CD8-positive, alpha-beta memory T cell (primary cell): Measurements from ENCODE around the gene PLIN5. TPM values are rescaled to one million over a fixed set of nuclear protein-coding genes. Genes with fewer than 3 reads are reported as not detected.

Experiments used
- CTCF ChIA-PET: fragments of 350-600 bp; sonication (Branson Sonifier 250); formaldehyde crosslinking; loops from one replicate; lab custom pipeline; 2021; ENCODE audit warnings: antibody characterized with exemption; lab: Charles Lee
- POLR2A ChIA-PET: fragments of 350-600 bp; sonication (Branson Sonifier 250); formaldehyde crosslinking; loops from one replicate; lab custom pipeline; 2021; ENCODE audit warnings: antibody characterized with exemption; lab: Charles Lee
- DNase-seq, 5 donors: peaks; one replicate each; pipeline versions ENCODE4 v3.0.0 to v3.0.0-alpha.2; 2020 to 2022; ENCODE audit warnings: mixed read lengths in 1 of 5
- H3K27ac ChIP-seq: one replicate; pipeline ENCODE4 v1.7.0; 2013; ENCODE audit warnings: low read depth, mild to moderate bottlenecking, low read length, moderate library complexity
- H3K27me3 ChIP-seq: 2 replicates; pipeline ENCODE4 v1.7.0; 2013; ENCODE audit warnings: low read length, mild to moderate bottlenecking; ENCODE audit not compliant: insufficient read depth, poor library complexity, severe bottlenecking
- H3K36me3 ChIP-seq: 2 replicates; pipeline ENCODE4 v1.7.0; 2013; ENCODE audit warnings: mild to moderate bottlenecking, low read length, moderate library complexity; ENCODE audit not compliant: insufficient read depth
- H3K4me1 ChIP-seq: 2 replicates; pipeline ENCODE4 v1.7.0; 2013; ENCODE audit warnings: mild to moderate bottlenecking, low read length, moderate library complexity; ENCODE audit not compliant: insufficient read depth
- H3K4me3 ChIP-seq: 2 replicates; pipeline ENCODE4 v1.7.0; 2013; ENCODE audit warnings: mild to moderate bottlenecking, low read length
- H3K9me3 ChIP-seq: 2 replicates; pipeline ENCODE4 v1.7.0; 2013; ENCODE audit warnings: mild to moderate bottlenecking, low read length
- H3K27ac Mint-ChIP-seq, 8 donors: one replicate each; pipeline ENCODE4 v1.8.0; 2020 to 2021; ENCODE audit warnings: mixed read lengths in 8 of 8, mild to moderate bottlenecking in 6 of 8, inconsistent platforms in 3 of 8, moderate library complexity in 3 of 8
- H3K27me3 Mint-ChIP-seq, 2 donors: one replicate each; pipeline ENCODE4 v1.8.0; 2020 to 2021; ENCODE audit warnings: mixed read lengths in 2 of 2, mild to moderate bottlenecking in 1 of 2, moderate library complexity in 1 of 2
- H3K36me3 Mint-ChIP-seq, 3 donors: one replicate each; pipeline ENCODE4 v1.8.0; 2020 to 2021; ENCODE audit warnings: mixed read lengths in 3 of 3, inconsistent platforms in 1 of 3, mild to moderate bottlenecking in 1 of 3
- H3K4me1 Mint-ChIP-seq, 3 donors: one replicate each; pipeline ENCODE4 v1.8.0; 2020 to 2021; ENCODE audit warnings: mixed read lengths in 3 of 3, inconsistent platforms in 1 of 3, mild to moderate bottlenecking in 1 of 3
- H3K4me3 Mint-ChIP-seq, 7 donors: one replicate each; pipeline ENCODE4 v1.8.0; 2020 to 2021; ENCODE audit warnings: mixed read lengths in 7 of 7, mild to moderate bottlenecking in 6 of 7, moderate library complexity in 4 of 7, inconsistent platforms in 2 of 7
- H3K9me3 Mint-ChIP-seq, 5 donors: one replicate each; pipeline ENCODE4 v1.8.0; 2020 to 2022; ENCODE audit warnings: mixed read lengths in 5 of 5, mild to moderate bottlenecking in 3 of 5, moderate library complexity in 2 of 5, inconsistent platforms in 1 of 5
- polyA plus RNA-seq: library from polyadenylated mRNA; unstranded; fragments of 300-500 nt; fragmentation: Illumina TruSeq; gene quantifications from one replicate; pipeline ENCODE4 v1.2.3, GENCODE V29; 2021
- total RNA-seq, 2 experiments: library from RNA; stranded (reverse); gene quantifications; one replicate each; pipeline ENCODE4 v1.2.3, GENCODE V29; 2021

PLIN5 gene
- total and polyA plus RNA-seq, 3 experiments from 2014 or later, result 0.29 TPM; not detected in 2

GRCh38 chr19:4499855-4500254 is 35.2 kb downstream of the PLIN5 start:
- no peak overlapping the region for H3K27ac Mint-ChIP-seq

GRCh38 chr19:4499318-4499717 is 35.7 kb downstream of the PLIN5 start:
- Mint-ChIP-seq H3K9me3 (no peaks in the 10 kb centered on the region), H3K36me3 (peaks cover 0 to 65% (median 0%) of the 10 kb centered on the region in 3 donors), H3K27ac (peak overlapping the region in 1 of 8 donors; percentile 36), H3K4me3 (no peak overlapping the region), H3K27me3 (no peaks in the 10 kb centered on the region), H3K4me1 (no peaks in the 10 kb centered on the region)
- ChIA-PET POLR2A (no interaction called here), CTCF (no interaction called here)
- Histone ChIP-seq H3K4me3 (no peak overlapping the region), H3K27ac (no peak overlapping the region), H3K27me3 (no peaks in the 10 kb centered on the region), H3K36me3 (no peaks in the 10 kb centered on the region), H3K4me1 (no peaks in the 10 kb centered on the region), H3K9me3 (no peaks in the 10 kb centered on the region)
- no peak for DNase-seq

More at GRCh38 chr19:4499855-4500254, 35.2 kb downstream of the PLIN5 start:
- CTCF ChIA-PET, result no interaction called here
- Histone ChIP-seq H3K36me3 (no peaks in the 10 kb centered on the region), H3K9me3 (no peaks in the 10 kb centered on the region), H3K27ac (no peak overlapping the region), H3K4me1 (no peaks in the 10 kb centered on the region), H3K4me3 (no peak overlapping the region), H3K27me3 (no peaks in the 10 kb centered on the region)
- Mint-ChIP-seq H3K9me3 (no peaks in the 10 kb centered on the region), H3K27me3 (no peaks in the 10 kb centered on the region), H3K4me1 (no peaks in the 10 kb centered on the region), H3K36me3 (peaks cover 0 to 60% (median 0%) of the 10 kb centered on the region in 3 donors), H3K4me3 (no peak overlapping the region)
- DNase-seq, result no peak
- POLR2A ChIA-PET, result no interaction called here

DNA sequence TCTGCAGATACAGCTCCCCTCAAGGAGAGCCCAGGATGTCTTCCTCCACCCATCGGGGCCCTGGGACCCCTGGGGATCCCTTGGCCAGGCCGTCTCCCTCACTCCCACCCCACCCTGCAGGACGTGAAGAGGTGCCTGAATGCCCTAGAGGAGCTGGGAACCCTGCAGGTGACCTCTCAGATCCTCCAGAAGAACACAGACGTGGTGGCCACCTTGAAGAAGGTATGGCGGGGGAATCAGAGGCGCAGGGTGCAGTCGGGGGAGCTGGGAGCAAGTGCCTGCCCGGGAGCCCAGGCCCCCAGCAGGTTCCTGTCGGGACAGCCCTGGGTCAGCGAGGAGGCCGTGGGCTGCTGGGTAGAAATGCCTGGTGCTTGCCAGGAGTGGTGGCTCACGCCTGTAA is 36.3 kb downstream of the PLIN5 start:
- Mint-ChIP-seq H3K4me1 (no peaks in the 10 kb centered on the region), H3K36me3 (peaks cover 0 to 62% (median 0%) of the 10 kb centered on the region in 3 donors), H3K27me3 (no peaks in the 10 kb centered on the region), H3K9me3 (no peaks in the 10 kb centered on the region), H3K27ac (no peak overlapping the region), H3K4me3 (no peak overlapping the region)
- POLR2A ChIA-PET, result no interaction called here
- no peaks in the 10 kb centered on the region for H3K4me1 ChIP-seq
- H3K4me3 ChIP-seq, result no peak overlapping the region
- no peaks in the 10 kb centered on the region for H3K27me3 ChIP-seq
- no peaks in the 10 kb centered on the region for H3K9me3 ChIP-seq
- no peak overlapping the region for H3K27ac ChIP-seq
- no peak for DNase-seq
- CTCF ChIA-PET, result no interaction called here
- no peaks in the 10 kb centered on the region for H3K36me3 ChIP-seq

- DNase-seq, result no peak
- H3K27me3 ChIP-seq, result no peaks in the 10 kb centered on the region
- peaks cover 2% of the 10 kb centered on the region for H3K36me3 ChIP-seq
- H3K27ac ChIP-seq, result no peak overlapping the region
- ChIA-PET POLR2A (no interaction called here), CTCF (no interaction called here)
- H3K4me3 Mint-ChIP-seq, result no peak overlapping the region
- H3K9me3 Mint-ChIP-seq, result no peaks in the 10 kb centered on the region
- H3K4me1 Mint-ChIP-seq, result no peaks in the 10 kb centered on the region
- no peaks in the 10 kb centered on the region for H3K27me3 Mint-ChIP-seq
- no peaks in the 10 kb centered on the region for H3K9me3 ChIP-seq
- peaks cover 0 to 59% (median 0%) of the 10 kb centered on the region in 3 donors for H3K36me3 Mint-ChIP-seq
- H3K4me1 ChIP-seq, result no peaks in the 10 kb centered on the region
- no peak overlapping the region for H3K4me3 ChIP-seq
- H3K27ac Mint-ChIP-seq, result no peak overlapping the region
These were observed 37.1 kb downstream of the PLIN5 start for GRCh38 chr19:4497770-4498389.

DNA sequence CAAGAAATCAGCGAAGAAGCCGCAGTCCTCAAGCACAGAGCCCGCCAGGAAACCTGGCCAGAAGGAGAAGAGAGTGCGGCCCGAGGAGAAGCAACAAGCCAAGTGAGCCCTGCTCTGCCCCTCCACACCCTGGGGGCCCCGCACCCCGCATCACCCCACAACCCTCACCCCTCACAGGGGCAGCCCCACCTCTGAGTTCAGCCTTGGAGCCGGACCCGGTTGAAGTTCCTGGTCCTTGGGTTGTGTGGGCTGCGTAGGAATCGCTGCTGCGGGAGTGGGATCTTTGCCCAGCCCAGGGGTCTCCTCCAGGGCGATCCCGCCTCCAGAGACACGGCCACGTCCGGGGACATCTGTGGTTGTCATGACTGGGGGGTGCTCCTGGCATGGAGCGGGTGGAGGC is 38.7 kb downstream of the PLIN5 start:
- Mint-ChIP-seq H3K4me1 (no peaks in the 10 kb centered on the region), H3K36me3 (peaks cover 0 to 50% (median 0%) of the 10 kb centered on the region in 3 donors), H3K4me3 (no peak overlapping the region), H3K27me3 (no peaks in the 10 kb centered on the region), H3K9me3 (no peaks in the 10 kb centered on the region), H3K27ac (no peak overlapping the region)
- no peaks in the 10 kb centered on the region for H3K9me3 ChIP-seq
- H3K4me1 ChIP-seq, result no peaks in the 10 kb centered on the region
- no peak overlapping the region for H3K4me3 ChIP-seq
- ChIA-PET POLR2A (no interaction called here), CTCF (no interaction called here)
- no peak for DNase-seq
- peaks cover 17% of the 10 kb centered on the region for H3K36me3 ChIP-seq
- no peak overlapping the region for H3K27ac ChIP-seq
- no peaks in the 10 kb centered on the region for H3K27me3 ChIP-seq

DNA sequence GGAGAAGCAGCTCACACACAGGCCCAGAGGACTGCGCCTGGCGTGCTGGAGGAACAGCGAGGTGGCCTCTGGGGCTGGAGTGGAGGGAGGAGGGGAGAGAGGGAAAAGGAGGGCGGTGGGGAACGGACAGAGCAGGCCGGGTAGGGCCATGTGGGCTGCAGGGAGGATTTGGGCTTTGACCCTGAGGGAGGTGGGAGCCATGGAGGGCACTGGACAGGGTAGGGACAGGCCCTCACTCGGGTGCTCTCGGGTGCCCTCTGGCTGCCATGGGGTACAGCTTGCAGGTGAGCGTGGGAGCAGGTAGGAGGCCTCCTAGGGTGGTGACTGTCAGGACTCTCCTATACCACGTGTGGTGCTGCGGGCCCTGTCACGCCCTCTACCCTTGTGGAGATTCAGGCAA is 39.6 kb downstream of the PLIN5 start:
- no peak overlapping the region for H3K27ac ChIP-seq
- Mint-ChIP-seq H3K4me3 (no peak overlapping the region), H3K27ac (no peak overlapping the region), H3K36me3 (peaks cover 0 to 50% (median 2%) of the 10 kb centered on the region in 3 donors), H3K27me3 (no peaks in the 10 kb centered on the region), H3K4me1 (no peaks in the 10 kb centered on the region), H3K9me3 (no peaks in the 10 kb centered on the region)
- CTCF ChIA-PET, result interaction anchor here (0.6 kb wide), 1 partner anchor 403 kb away, joined by 3 read pairs; no protein-coding TSS in a partner anchor
- H3K9me3 ChIP-seq, result no peaks in the 10 kb centered on the region
- H3K4me3 ChIP-seq, result no peak overlapping the region
- H3K36me3 ChIP-seq, result peaks cover 18% of the 10 kb centered on the region
- DNase-seq, result no peak
- no peaks in the 10 kb centered on the region for H3K4me1 ChIP-seq
- POLR2A ChIA-PET, result no interaction called here
- no peaks in the 10 kb centered on the region for H3K27me3 ChIP-seq

DNA sequence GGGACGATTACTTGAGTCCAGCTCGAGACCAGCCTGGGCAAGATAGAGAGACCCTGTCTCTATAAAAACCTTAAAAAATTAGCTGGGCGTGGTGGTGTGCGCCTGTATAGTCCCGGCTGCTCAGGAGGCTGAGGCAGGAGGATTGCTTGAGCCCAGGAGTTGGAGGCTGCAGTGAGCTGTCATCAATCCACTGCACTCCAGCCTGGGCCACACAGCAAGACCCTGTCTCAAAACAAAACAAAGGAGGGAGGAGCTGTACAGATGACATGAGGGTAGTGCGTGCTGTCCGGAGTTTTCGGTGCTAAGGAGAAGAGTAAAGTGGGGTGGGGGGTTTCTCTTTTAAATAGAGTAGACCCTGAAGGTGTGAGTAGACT is 40.3 kb downstream of the PLIN5 start:
- no peaks in the 10 kb centered on the region for H3K9me3 ChIP-seq
- H3K27me3 ChIP-seq, result no peaks in the 10 kb centered on the region
- peaks cover 18% of the 10 kb centered on the region for H3K36me3 ChIP-seq
- H3K4me1 ChIP-seq, result no peaks in the 10 kb centered on the region
- no peaks in the 10 kb centered on the region for H3K4me1 Mint-ChIP-seq
- ChIA-PET CTCF (no interaction called here), POLR2A (no interaction called here)
- no peaks in the 10 kb centered on the region for H3K9me3 Mint-ChIP-seq
- H3K27me3 Mint-ChIP-seq, result no peaks in the 10 kb centered on the region
- no peak for DNase-seq
- no peak overlapping the region for H3K27ac Mint-ChIP-seq
- H3K36me3 Mint-ChIP-seq, result peaks cover 0 to 53% (median 6%) of the 10 kb centered on the region in 3 donors
- no peak overlapping the region for H3K4me3 ChIP-seq
- no peak overlapping the region for H3K27ac ChIP-seq
- H3K4me3 Mint-ChIP-seq, result no peak overlapping the region

- H3K4me1 ChIP-seq, result no peaks in the 10 kb centered on the region
- Mint-ChIP-seq H3K36me3 (peaks cover 0 to 52% (median 8%) of the 10 kb centered on the region in 3 donors), H3K27ac (no peak overlapping the region), H3K4me3 (no peak overlapping the region), H3K27me3 (no peaks in the 10 kb centered on the region), H3K4me1 (no peaks in the 10 kb centered on the region), H3K9me3 (no peaks in the 10 kb centered on the region)
- POLR2A ChIA-PET, result no interaction called here
- no peak overlapping the region for H3K27ac ChIP-seq
- no peaks in the 10 kb centered on the region for H3K27me3 ChIP-seq
- H3K9me3 ChIP-seq, result no peaks in the 10 kb centered on the region
- H3K4me3 ChIP-seq, result no peak overlapping the region
- peaks cover 18% of the 10 kb centered on the region for H3K36me3 ChIP-seq
- no peak for DNase-seq
- CTCF ChIA-PET, result no interaction called here
These were observed 40.9 kb downstream of the PLIN5 start for GRCh38 chr19:4493929-4494690.
